Endothelial cell of umbilical vein (primary cell): Measurements from ENCODE around the gene TSPAN14. TPM values are rescaled to one million over a fixed set of nuclear protein-coding genes. Genes with fewer than 3 reads are reported as not detected.

Experiments used
- BruUV-seq: library from RNA; stranded (reverse); fragments of 400-500 nt; replicated peaks from 2 replicates; lab custom pipeline; 2021; lab: Mats Ljungman, UMichigan
- CTCF ChIA-PET: fragments of 300-600, 350-600 bp; sonication (Branson Sonifier 250); formaldehyde crosslinking; loops from one replicate; lab custom pipeline; 2021; ENCODE audit warnings: antibody characterized with exemption, inconsistent platforms; lab: Charles Lee
- POLR2A ChIA-PET: fragments of 300-600, 350-600 bp; sonication (Branson Sonifier 250); formaldehyde crosslinking; loops from one replicate; lab custom pipeline; 2021; ENCODE audit warnings: antibody characterized with exemption, inconsistent platforms; lab: Charles Lee
- DNase-seq: peaks from one replicate; pipeline ENCODE4 v3.0.0-alpha.2; 2011; ENCODE audit warnings: low read depth, low spot score
- FAIRE-seq: peaks from 2 replicates; lab custom pipeline; 2011; peaks lifted over from hg19 to GRCh38; lab: Jason Lieb, UNC
- H2AFZ ChIP-seq: 2 replicates; pipeline ENCODE4 v1.6.0; 2012; ENCODE audit warnings: low read depth, low read length, control low read depth, inconsistent platforms
- H3K27ac ChIP-seq: 2 replicates; pipeline ENCODE4 v1.5.1; 2011; ENCODE audit warnings: low read depth, mild to moderate bottlenecking, control low read depth, low read length, moderate library complexity; ENCODE audit not compliant: insufficient read depth
- H3K27me3 ChIP-seq, 2 experiments: 2 replicates each; pipeline versions ENCODE4 v1.6.0 to v1.6.1; 2011; ENCODE audit warnings: low read length in 2 of 2, mixed read lengths in 1 of 2; ENCODE audit not compliant: control insufficient read depth in 2 of 2, insufficient read depth in 2 of 2
- H3K36me3 ChIP-seq, 2 experiments: 2 replicates in 1 of 2; 3 replicates in 1 of 2; pipeline ENCODE4 v1.5.1; 2011; ENCODE audit warnings: low read length in 2 of 2, mild to moderate bottlenecking in 1 of 2, moderate library complexity in 1 of 2; ENCODE audit not compliant: control insufficient read depth in 2 of 2, insufficient read depth in 2 of 2; ENCODE audit errors: extremely low read depth in 1 of 2
- H3K4me1 ChIP-seq: 3 replicates; pipeline ENCODE4 v1.5.1; 2011; ENCODE audit warnings: mild to moderate bottlenecking, low read length; ENCODE audit not compliant: control insufficient read depth, insufficient read depth; ENCODE audit errors: extremely low read depth
- H3K4me2 ChIP-seq: 2 replicates; pipeline ENCODE4 v1.6.1; 2011; ENCODE audit warnings: low read length, control low read depth, mixed read lengths; ENCODE audit not compliant: insufficient read depth
- H3K4me3 ChIP-seq, 3 experiments: fragments of 200-600 bp in 1 of 3; sonication (generic), shearing (Covaris generic) in 1 of 3; replicated peaks in 1 of 3; 2 replicates each; pipeline ENCODE4 v1.5.1; 2011 to 2016; ENCODE audit warnings: control low read depth in 3 of 3, low read length in 3 of 3, mild to moderate bottlenecking in 2 of 3, inconsistent platforms in 1 of 3, low read depth in 1 of 3, moderate library complexity in 1 of 3; ENCODE audit not compliant: insufficient read depth in 1 of 3
- H3K79me2 ChIP-seq: 2 replicates; pipeline ENCODE4 v1.6.0; 2012; ENCODE audit warnings: low read length, inconsistent platforms; ENCODE audit not compliant: control insufficient read depth, insufficient read depth
- H3K9ac ChIP-seq: replicated peaks from 2 replicates; pipeline ENCODE3; 2011; ENCODE audit warnings: low read length, control low read depth; ENCODE audit not compliant: insufficient read depth; ENCODE audit errors: extremely low read depth
- H3K9me1 ChIP-seq: replicated peaks from 3 replicates; pipeline ENCODE4 v1.6.0; 2011; ENCODE audit warnings: mild to moderate bottlenecking, low read length; ENCODE audit not compliant: control insufficient read depth, insufficient read depth; ENCODE audit errors: extremely low read depth
- H3K9me3 ChIP-seq: replicated peaks from 2 replicates; pipeline ENCODE4 v1.5.1; 2012; ENCODE audit warnings: low read length, inconsistent platforms; ENCODE audit not compliant: control insufficient read depth, insufficient read depth
- H4K20me1 ChIP-seq: replicated peaks from 2 replicates; pipeline ENCODE3; 2011; ENCODE audit warnings: mild to moderate bottlenecking, low read length; ENCODE audit not compliant: control insufficient read depth, insufficient read depth; ENCODE audit errors: extremely low read depth
- CTCF ChIP-seq, 2 donors: IDR thresholded peaks; 1 replicate in 1 of 2; 2 replicates in 1 of 2; pipeline ENCODE4 v1.5.1; 2011; ENCODE audit warnings: low read length in 2 of 2, mild to moderate bottlenecking in 2 of 2, moderate library complexity in 2 of 2, control low read depth in 1 of 2, inconsistent platforms in 1 of 2, low read depth in 1 of 2; ENCODE audit not compliant: insufficient read depth in 1 of 2; ENCODE audit errors: extremely low read depth in 1 of 2
- EZH2 ChIP-seq: IDR thresholded peaks from 2 replicates; pipeline ENCODE4 v1.6.1; 2012; ENCODE audit warnings: borderline replicate concordance, low read depth, mild to moderate bottlenecking, moderate library complexity, low read length, inconsistent platforms; ENCODE audit not compliant: severe bottlenecking
- FOS ChIP-seq: IDR thresholded peaks from 2 replicates; pipeline ENCODE4 v1.6.1; 2011; ENCODE audit warnings: mild to moderate bottlenecking, low read length, moderate library complexity, borderline replicate concordance; ENCODE audit not compliant: insufficient read depth
- GATA2 ChIP-seq: IDR thresholded peaks from 2 replicates; pipeline ENCODE4 v1.7.0; 2011; ENCODE audit warnings: low read depth, mild to moderate bottlenecking, moderate library complexity, mixed read lengths, low read length; ENCODE audit not compliant: insufficient read length, insufficient read depth
- JUN ChIP-seq: IDR thresholded peaks from 2 replicates; pipeline ENCODE4 v1.6.1; 2011; ENCODE audit warnings: borderline replicate concordance, low read depth; ENCODE audit not compliant: insufficient read length, insufficient read depth
- MAX ChIP-seq: IDR thresholded peaks from 2 replicates; pipeline ENCODE4 v1.6.1; 2011; ENCODE audit not compliant: insufficient read depth, insufficient read length
- MYC ChIP-seq: IDR thresholded peaks from one replicate; pipeline ENCODE4 v1.6.1; 2011; ENCODE audit warnings: mild to moderate bottlenecking, low read depth, low read length
- POLR2A ChIP-seq: IDR thresholded peaks from 2 replicates; pipeline ENCODE4 v1.6.1; 2012; ENCODE audit warnings: low read depth, mild to moderate bottlenecking, control low read depth, low read length
- POLR2AphosphoS5 ChIP-seq: IDR thresholded peaks from 2 replicates; pipeline ENCODE4 v1.6.1; 2012; ENCODE audit warnings: low read depth, mild to moderate bottlenecking, control low read depth, low read length, moderate library complexity; ENCODE audit not compliant: insufficient read depth
- dilution Hi-C: fragments of 300-500 bp; cut with MboI; formaldehyde crosslinking; loops from one replicate; pipeline ENCODE4 v1.15.0; 2019; ENCODE audit warnings: low sequenced_read_pairs; ENCODE audit not compliant: extremely low pct_ligation_motif_present
- intact Hi-C: fragments of 100-400 bp; cut with micrococcal nuclease; formaldehyde crosslinking; loops from one replicate; pipeline ENCODE4 v1.10.0; 2022
- polyA plus RNA-seq, 4 experiments: library from polyadenylated mRNA; depleted of rRNA in 3 of 4; stranded (reverse) in 3 of 4; unstranded in 1 of 4; fragments of >200 nt; gene quantifications; 2 replicates each; pipeline versions ENCODE4 v1.2.1 to v1.2.3, GENCODE V29; 2011 to 2012; ENCODE audit warnings: missing spikeins in 1 of 4
- total RNA-seq: library from RNA; stranded (reverse); gene quantifications from 2 replicates; pipeline ENCODE4 v1.2.3, GENCODE V29; 2021

The TSPAN14 gene
- total and polyA plus RNA-seq, 2 donors (not counting 3 experiments of a cell fraction or from before 2014, with no cell fraction given) = 210 to 242 TPM

GRCh38 chr10:80529604-80530003 lies 75.5 kb downstream of the TSPAN14 start:
- H3K27me3 ChIP-seq = no peaks in the 10 kb centered on the region
- dilution Hi-C loops = no loop called here
- no peak for DNase-seq

More at GRCh38 chr10:80529604-80530003, 75.5 kb downstream of the TSPAN14 start:
- POLR2A ChIA-PET = no interaction called here
- Histone ChIP-seq H3K9me1 (no peaks in the 10 kb centered on the region), H3K9me3 (no peaks in the 10 kb centered on the region), H4K20me1 (no peaks in the 10 kb centered on the region), H3K36me3 (no peaks in the 10 kb centered on the region), H3K79me2 (no peaks in the 10 kb centered on the region), H3K4me1 (no peaks in the 10 kb centered on the region), H3K4me2 (no peak overlapping the region), H3K27ac (no peak overlapping the region), H3K4me3 (no peak overlapping the region), H3K9ac (no peak overlapping the region), H2AFZ (no peak overlapping the region)
- BruUV-seq = no TSS peak
- FAIRE-seq = no peak
- intact Hi-C loops = loop anchor here (1.0 kb wide), 2 partner anchors 85 to 146 kb away; no protein-coding TSS in a partner anchor
- TF ChIP-seq POLR2A (no peak), JUN (no peak), POLR2AphosphoS5 (no peak), MAX (no peak), CTCF (IDR thresholded peaks at IDR 0.05; ENCODE audit: extremely low read depth in 1 of 2, insufficient read depth in 1 of 2, low read depth in 1 of 2, low read length in 2 of 2) (no peak), FOS (no peak), EZH2 (no peak), GATA2 (no peak), MYC (no peak)
- CTCF ChIA-PET = no interaction called here
